Measurements from ENCODE around the gene PRDM16.

GRCh38 chr1:3323796-3324703 is 255.0 kb downstream of the PRDM16 start:
- TF ChIP-seq CTCF (IDR thresholded peaks at IDR 0.05) (no peak), POLR2A (IDR thresholded peaks at IDR 0.05) (no peak)

All from testis (tissue), 2 donors.